ENCODE data around the gene DEPDC1. TPM values are rescaled to one million over a fixed set of nuclear protein-coding genes. Genes with fewer than 3 reads are reported as not detected.

Gene DEPDC1
- total and polyA plus RNA-seq, 2 donors (not counting 1 experiment from before 2014, with no cell fraction given) = 0.03 to 0.07 TPM

GRCh38 chr1:68484618-68485017 is 12.3 kb downstream of the DEPDC1 start:
- Histone ChIP-seq H3K27me3 (replicated peaks in 1 of 4; ENCODE audit: control extremely low read depth in 1 of 4, control insufficient read depth in 3 of 4, insufficient read depth in 4 of 4, low read length in 3 of 4) (no peaks in the 10 kb centered on the region), H3K36me3 (replicated peaks in 1 of 2; ENCODE audit: control extremely low read depth in 1 of 2, control insufficient read depth in 1 of 2, extremely low read depth in 1 of 2, insufficient read depth in 2 of 2, low read length in 1 of 2) (no peaks in the 10 kb centered on the region), H3K4me3 (ENCODE audit: control extremely low read depth in 1 of 5, extremely low read depth in 1 of 5, insufficient read depth in 1 of 5, low read depth in 2 of 5, low read length in 4 of 5) (no peak overlapping the region), H4K20me1 (ENCODE audit: control insufficient read depth, insufficient read depth, low read length, poor library complexity, severe bottlenecking) (no peaks in the 10 kb centered on the region), H3K9ac (ENCODE audit: low read length) (no peak overlapping the region), H3K4me2 (replicated peaks; ENCODE audit: low read depth, low read length, poor library complexity, severe bottlenecking) (no peak overlapping the region), H3K4me1 (ENCODE audit: control insufficient read depth in 2 of 2, insufficient read depth in 2 of 2, low read length in 2 of 2) (no peaks in the 10 kb centered on the region), H3K9me3 (ENCODE audit: control extremely low read depth in 1 of 3, control insufficient read depth in 2 of 3, insufficient read depth in 1 of 3, low read length in 2 of 3) (no peaks in the 10 kb centered on the region), H2AFZ (ENCODE audit: insufficient read depth, low read depth, low read length, poor library complexity, severe bottlenecking) (no peak overlapping the region), H3K27ac (ENCODE audit: low read length in 2 of 2) (no peak overlapping the region), H3K79me2 (ENCODE audit: control insufficient read depth, insufficient read depth, low read length) (no peaks in the 10 kb centered on the region)
- no peaks in the 10 kb centered on the region for H3K9me3 Mint-ChIP-seq (ENCODE audit: insufficient read depth)
- no peaks in the 10 kb centered on the region for H3K4me1 Mint-ChIP-seq
- intact Hi-C loops (cut with micrococcal nuclease) = no loop called here
- ATAC-seq (ENCODE audit: low read depth) (no peak), DNase-seq (no peak)
- WGBS (ENCODE audit: insufficient coverage) = no CpG with 5 or more reads among the region's 1 CpG
- H3K4me3 Mint-ChIP-seq = no peak overlapping the region
- no peaks in the 10 kb centered on the region for H3K27me3 Mint-ChIP-seq
- POLR2A ChIA-PET = interaction anchor here (0.5 kb wide), 1 partner anchor 146 kb away, joined by 4 read pairs; no protein-coding TSS in a partner anchor
- CTCF ChIA-PET = no interaction called here
- no peak overlapping the region for H3K27ac Mint-ChIP-seq
- no peak for TF ChIP-seq EZH2 (IDR thresholded peaks at IDR 0.05; ENCODE audit: borderline replicate concordance, insufficient read depth, low read depth, low read length, poor library complexity, severe bottlenecking)
- TF ChIP-seq CTCF (IDR thresholded peaks at IDR 0.05) = no peak

- Histone ChIP-seq H3K36me3 (replicated peaks in 1 of 2; ENCODE audit: control extremely low read depth in 1 of 2, control insufficient read depth in 1 of 2, extremely low read depth in 1 of 2, insufficient read depth in 2 of 2, low read length in 1 of 2) (no peaks in the 10 kb centered on the region), H3K4me2 (replicated peaks; ENCODE audit: low read depth, low read length, poor library complexity, severe bottlenecking) (no peak overlapping the region), H2AFZ (ENCODE audit: insufficient read depth, low read depth, low read length, poor library complexity, severe bottlenecking) (no peak overlapping the region), H3K27ac (ENCODE audit: low read length in 2 of 2) (no peak overlapping the region), H3K4me3 (ENCODE audit: control extremely low read depth in 1 of 5, extremely low read depth in 1 of 5, insufficient read depth in 1 of 5, low read depth in 2 of 5, low read length in 4 of 5) (no peak overlapping the region), H3K4me1 (ENCODE audit: control insufficient read depth in 2 of 2, insufficient read depth in 2 of 2, low read length in 2 of 2) (no peaks in the 10 kb centered on the region), H3K9ac (ENCODE audit: low read length) (no peak overlapping the region), H3K9me3 (ENCODE audit: control extremely low read depth in 1 of 3, control insufficient read depth in 2 of 3, insufficient read depth in 1 of 3, low read length in 2 of 3) (no peaks in the 10 kb centered on the region), H3K79me2 (ENCODE audit: control insufficient read depth, insufficient read depth, low read length) (no peaks in the 10 kb centered on the region), H3K27me3 (replicated peaks in 1 of 4; ENCODE audit: control extremely low read depth in 1 of 4, control insufficient read depth in 3 of 4, insufficient read depth in 4 of 4, low read length in 3 of 4) (no peaks in the 10 kb centered on the region), H4K20me1 (ENCODE audit: control insufficient read depth, insufficient read depth, low read length, poor library complexity, severe bottlenecking) (no peaks in the 10 kb centered on the region)
- POLR2A ChIA-PET = no interaction called here
- H3K4me3 Mint-ChIP-seq = no peak overlapping the region
- intact Hi-C loops (cut with micrococcal nuclease) = no loop called here
- H3K27me3 Mint-ChIP-seq = no peaks in the 10 kb centered on the region
- DNase-seq (no peak), ATAC-seq (ENCODE audit: low read depth) (no peak)
- CTCF ChIA-PET = no interaction called here
- H3K9me3 Mint-ChIP-seq (ENCODE audit: insufficient read depth) = no peaks in the 10 kb centered on the region
- H3K27ac Mint-ChIP-seq = no peak overlapping the region
- no peaks in the 10 kb centered on the region for H3K4me1 Mint-ChIP-seq
- TF ChIP-seq EZH2 (IDR thresholded peaks at IDR 0.05; ENCODE audit: borderline replicate concordance, insufficient read depth, low read depth, low read length, poor library complexity, severe bottlenecking) (no peak), CTCF (IDR thresholded peaks at IDR 0.05) (no peak)
- WGBS (ENCODE audit: insufficient coverage) = no CpG with 5 or more reads among the region's 3 CpGs
Measured at GRCh38 chr1:68481041-68481440, 15.8 kb downstream of the DEPDC1 start.
